ENCODE results near the gene ANKRD53.

The ANKRD53 gene

DNA sequence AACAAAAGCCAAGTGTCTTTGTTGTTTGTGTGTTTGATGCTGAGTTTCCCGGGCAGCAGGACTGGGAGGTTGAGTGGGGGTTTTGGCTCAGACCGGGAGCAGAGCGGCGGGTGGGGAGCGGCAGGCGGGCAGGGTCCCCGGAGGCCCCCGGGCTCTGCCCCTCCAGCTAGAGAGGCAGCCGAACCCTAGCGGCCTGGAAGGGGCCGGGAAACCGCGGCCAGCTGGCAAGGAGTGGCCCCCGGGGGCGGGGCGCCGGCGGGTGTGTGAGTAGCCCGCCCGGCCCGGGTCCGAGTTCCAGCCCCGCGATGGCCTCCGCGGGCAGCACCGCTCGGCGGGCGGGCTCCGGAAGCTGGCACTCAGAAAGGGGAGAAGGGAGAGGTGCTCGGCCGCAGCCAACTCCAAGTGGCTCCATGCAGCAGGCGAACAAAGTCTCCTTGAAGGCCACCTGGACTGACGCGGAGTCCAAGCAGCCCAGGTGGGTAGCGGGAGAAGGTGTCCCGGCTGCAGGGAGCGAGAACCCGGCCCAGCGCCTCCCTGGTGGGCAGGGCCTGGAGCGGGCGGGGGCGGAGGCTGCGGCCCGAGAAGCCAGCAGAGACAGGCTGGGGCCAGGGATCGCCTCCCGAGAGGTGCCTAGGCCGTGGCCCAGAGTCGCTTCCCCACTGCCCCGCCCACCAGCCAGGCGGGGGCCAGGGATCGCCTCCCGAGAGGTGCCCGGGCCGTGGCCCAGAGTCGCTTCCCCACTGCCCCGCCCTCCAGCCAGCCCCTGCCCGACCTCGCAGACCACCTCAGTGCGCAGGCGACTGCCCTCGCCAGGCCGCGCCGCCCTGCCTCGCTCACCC is at the start of gene ANKRD53:
Gene ANKRD53, plus strand, starts transcription at position 290 of the 839 bp plus-strand sequence. Its CDS starts 16 bp downstream, at position 306.
- no peak for DNase-seq

DNA sequence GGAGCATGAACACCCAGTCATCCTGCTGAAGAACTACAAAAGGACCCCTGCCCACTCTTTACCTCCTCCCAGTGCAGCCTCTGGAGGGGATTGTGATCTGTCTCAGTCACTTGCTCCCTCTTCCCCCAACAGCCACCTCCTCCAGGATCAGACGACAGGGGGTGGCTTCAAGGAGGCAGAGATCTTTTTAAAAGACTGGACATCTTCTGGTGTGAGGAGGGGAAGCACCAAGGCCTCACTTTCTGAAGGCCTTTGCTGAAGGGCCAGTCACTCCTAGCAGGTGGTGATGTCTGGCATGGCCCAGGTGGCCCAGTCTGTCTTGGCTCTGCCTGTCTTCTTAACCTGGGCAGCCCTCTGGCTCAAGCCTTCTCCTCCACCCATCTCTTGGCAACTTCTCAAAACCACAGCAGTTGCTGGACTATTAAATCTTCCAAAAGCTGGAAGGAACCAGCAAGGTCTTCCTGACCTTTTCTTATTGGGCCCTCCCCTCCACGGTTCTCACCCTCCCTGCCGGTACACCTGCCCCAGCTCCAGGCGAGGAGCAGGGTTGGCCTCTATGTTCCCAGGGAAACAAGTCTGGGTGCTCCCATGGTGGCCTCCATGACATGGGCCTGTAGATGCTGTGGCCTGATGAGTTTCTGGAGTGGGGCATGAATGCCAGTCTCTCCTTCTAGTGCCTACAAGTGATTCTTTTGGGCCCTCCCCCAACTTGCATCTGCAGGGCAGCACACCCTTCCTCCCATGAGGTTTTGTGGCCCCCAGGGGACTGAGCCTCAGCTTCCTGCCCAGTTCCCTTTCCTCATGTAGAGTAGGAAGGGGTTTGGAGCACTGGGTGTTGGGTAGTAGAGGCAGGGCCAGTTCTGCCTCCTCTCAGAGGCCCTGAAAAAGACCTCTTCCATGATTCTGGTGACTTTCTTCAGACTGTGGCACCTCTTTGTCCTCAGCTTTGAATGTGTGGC is 47.8 kb upstream of the ANKRD53 start:
- no peak for DNase-seq

DNA sequence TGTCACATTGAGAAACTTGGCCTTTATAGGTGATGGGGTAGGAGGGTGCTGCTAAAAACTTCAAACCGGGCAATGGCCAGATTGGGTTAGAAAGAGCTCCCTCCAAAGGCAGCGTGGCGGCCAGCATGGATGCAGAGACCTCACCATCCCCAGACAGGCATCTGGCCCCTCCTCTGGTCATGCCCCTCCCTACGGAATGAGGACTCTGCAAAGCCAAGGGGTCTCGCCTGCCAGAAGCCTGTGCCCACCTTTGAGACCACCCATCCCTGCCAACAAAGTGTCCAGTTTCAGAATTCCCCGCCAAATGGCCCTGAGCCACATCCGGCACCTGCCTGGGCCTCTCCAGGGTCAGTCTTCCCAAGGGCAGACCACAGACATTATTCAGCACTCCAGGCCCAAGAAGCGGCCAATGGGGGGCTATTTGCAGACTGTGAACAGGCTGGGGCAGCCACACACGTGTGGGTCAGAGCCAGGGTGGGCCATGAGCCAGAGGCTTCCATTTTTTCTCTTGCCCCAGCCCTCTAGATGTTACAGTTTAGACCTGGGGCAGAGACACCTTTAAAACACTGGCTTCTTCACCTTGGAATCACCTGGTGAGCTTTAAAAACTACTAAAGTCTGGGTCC is 46.9 kb upstream of the ANKRD53 start:
- no peak for DNase-seq

DNA sequence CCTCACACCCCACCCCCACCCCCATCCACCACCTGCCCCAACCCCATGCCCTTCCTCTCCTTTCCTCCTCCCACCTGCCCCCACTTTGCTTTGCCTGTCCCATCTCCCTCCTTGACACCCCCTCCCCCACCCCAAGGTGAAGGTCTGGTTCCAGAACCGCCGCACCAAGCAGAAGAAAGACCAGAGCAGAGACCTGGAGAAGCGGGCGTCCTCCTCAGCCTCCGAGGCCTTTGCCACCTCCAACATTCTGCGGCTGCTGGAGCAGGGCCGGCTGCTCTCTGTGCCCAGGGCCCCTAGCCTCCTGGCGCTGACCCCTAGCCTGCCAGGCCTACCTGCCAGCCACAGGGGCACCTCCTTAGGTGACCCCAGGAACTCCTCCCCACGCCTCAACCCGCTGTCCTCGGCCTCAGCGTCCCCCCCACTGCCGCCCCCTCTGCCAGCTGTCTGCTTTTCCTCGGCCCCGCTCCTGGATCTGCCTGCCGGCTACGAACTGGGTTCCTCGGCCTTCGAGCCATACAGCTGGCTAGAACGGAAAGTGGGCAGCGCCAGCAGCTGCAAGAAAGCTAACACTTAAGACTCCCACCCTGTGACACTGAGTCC is 45.7 kb upstream of the ANKRD53 start:
- no peak for DNase-seq

- no peak for DNase-seq
Measured at GRCh38 chr2:70934981-70935380, 43.4 kb upstream of the ANKRD53 start.

GRCh38 chr2:70935468-70936164 is 42.8 kb upstream of the ANKRD53 start, which contains the start of gene ATP6V1B1:
Gene ATP6V1B1 (plus strand): TSS chr2:70935900. CDS start chr2:70935955, 55 bp downstream.
- no peak for DNase-seq

DNA sequence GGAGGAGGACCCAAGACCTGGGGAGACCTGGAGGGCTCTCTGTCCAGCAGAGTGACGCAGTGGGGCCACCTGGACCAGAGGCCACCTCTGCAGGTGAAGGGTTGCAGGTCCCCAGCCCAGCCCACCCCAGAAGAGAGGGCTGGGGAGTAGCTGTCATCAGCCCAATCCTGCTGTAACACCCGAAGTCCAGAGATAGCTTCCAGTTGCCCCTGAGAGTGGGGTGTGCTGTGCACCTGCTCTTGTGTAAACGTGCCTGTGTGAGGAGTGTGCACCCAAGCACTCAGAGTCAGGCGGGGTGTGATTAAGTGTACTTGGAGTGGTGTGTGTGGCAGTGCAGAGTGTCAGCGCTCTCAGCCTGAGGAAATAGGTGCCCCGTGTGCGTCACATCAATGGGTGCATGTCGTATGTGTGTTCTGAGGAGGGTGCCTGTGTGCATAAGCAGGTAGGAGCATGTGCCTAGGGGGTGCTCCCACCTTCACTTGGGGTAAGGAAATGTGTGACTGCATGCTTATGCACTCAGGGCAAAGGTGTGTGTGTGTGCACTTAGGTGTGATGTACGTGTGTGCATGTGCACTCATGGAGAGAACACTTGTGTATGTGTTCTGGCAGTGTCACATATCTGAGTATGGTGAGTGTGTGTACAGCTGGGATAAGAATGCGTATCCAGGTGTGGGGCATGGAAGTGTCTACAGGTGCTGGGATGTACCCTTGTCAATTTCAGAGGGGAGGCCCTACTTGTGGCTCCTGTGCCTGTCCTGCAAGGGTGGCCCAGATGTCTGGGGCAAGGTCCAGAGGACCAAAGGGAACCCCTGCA is 42.1 kb upstream of the ANKRD53 start:
- DNase-seq = no peak

GRCh38 chr2:70936979-70937811 is 41.2 kb upstream of the ANKRD53 start:
- no peak for DNase-seq

GRCh38 chr2:70937866-70938585 is 40.4 kb upstream of the ANKRD53 start:
- no peak for DNase-seq

- DNase-seq = no peak
Measured at GRCh38 chr2:70938586-70938950, 39.9 kb upstream of the ANKRD53 start.

DNA sequence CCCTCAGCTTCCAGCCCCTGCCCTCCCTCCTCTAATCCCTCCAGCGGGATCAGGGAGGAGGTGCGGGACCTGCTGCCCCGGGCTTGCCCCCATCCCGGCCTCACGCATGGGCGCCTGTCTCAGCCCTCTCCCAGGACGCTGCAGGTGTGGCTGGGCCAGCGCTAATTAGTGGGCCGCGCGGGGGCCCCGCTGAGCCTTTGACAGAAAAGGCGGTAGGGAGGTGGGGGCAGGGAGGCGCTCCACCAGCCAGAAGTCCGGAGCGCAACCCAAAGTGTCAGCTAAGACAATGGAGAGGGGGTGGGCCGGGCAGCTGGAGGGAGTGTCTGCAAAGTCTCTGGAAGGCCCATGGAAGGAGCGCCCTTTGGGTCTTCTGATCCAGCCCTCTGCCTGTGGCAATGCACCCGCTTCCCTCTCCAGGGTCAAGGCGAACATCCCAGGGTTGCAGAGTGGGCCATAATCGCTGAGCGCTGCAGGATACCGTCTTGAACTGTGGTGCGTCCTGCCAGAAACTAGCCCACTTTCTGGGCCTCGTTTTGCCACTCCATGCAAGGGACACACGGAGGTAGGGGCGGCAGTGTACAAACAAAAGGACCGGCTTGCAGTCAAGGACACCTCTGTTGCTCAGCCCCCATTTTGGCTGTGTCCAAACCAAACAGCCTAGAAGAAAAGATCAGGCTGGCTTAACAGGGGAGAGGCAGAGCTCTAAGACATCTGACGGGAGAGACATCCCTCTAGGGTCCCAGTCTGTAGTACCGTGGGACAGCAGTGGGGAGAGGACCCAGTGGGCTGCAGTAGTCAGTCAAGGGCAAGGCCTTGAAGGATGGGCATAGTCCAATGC is 39.2 kb upstream of the ANKRD53 start:
- DNase-seq = no peak

DNA sequence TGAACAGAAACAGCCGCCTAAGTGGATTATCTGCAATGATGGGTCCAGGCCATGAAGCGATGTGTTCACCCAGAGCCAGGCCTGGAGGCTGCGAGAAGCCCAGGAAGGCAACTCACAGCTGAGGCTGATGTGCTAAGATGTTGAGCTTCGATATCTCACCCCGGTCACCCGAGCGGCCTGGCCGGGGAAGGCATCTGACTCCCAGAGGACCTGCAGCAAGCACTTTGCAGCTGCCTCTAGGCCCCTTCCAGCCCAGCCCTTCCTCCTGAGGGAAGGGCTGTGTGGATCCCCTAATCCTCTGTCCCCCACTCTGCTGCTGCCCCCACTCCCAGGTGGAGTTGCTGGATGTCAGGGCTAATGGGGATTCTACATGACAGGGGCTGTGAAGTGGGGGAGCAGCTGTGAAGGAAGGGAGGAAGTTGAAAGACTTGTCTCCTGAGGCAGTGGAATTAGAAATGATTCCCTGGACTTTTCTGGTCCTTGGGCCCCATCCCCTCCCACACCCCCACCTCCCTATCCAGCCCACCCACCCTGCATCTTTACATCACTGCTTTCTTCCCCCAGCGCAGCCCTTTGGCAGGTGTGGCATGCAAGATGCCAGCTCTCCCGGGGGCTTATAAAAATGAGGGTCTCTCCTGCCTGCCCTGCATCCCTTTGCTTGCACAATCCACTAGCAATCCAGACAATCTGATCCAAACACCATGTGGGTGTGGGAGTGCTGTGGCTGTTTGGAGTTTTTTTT is 38.4 kb upstream of the ANKRD53 start:
- DNase-seq = no peak

GRCh38 chr2:70941186-70941585 is 37.2 kb upstream of the ANKRD53 start:
- DNase-seq = no peak

GRCh38 chr2:70941701-70942100 is 36.7 kb upstream of the ANKRD53 start:
- DNase-seq = no peak

DNA sequence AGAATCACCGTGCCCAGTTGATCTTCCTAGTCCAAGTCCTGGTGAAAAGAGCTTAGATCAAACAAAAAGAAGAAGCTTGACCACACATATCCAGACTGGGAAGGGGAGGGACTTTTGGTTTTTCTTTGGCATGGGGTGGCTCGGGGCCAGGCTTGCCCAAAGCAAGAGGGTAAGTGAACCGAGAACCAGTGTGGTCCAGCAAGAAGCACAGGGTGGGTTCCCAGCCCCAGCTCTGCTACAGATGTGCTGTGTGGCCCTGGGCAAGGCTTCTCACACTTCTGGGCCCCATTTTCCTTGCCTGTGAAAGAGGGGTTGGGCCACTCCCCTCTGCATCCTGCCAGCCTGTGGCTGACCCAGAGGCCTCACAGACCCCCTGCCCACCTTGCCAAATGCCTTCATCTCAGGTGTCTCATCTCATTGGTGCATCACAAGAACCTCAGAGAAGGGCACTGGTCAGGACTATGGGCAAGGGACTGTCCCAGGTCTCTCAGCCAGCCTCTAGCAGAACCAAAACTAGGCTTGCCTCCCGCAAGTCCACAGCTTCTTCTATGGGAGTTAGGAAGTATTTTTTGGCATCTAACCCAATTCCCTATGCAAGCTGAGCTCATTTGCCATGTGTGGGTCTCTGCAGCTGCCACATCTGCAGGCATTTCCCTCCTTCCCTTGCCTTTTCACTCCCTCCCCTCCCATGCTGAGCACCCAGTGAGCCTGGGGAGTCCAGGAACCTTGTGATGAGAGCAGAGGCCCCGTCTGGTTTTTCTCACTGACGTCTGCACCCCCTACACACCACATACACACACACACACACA is 35.8 kb upstream of the ANKRD53 start:
- no peak for DNase-seq

DNA sequence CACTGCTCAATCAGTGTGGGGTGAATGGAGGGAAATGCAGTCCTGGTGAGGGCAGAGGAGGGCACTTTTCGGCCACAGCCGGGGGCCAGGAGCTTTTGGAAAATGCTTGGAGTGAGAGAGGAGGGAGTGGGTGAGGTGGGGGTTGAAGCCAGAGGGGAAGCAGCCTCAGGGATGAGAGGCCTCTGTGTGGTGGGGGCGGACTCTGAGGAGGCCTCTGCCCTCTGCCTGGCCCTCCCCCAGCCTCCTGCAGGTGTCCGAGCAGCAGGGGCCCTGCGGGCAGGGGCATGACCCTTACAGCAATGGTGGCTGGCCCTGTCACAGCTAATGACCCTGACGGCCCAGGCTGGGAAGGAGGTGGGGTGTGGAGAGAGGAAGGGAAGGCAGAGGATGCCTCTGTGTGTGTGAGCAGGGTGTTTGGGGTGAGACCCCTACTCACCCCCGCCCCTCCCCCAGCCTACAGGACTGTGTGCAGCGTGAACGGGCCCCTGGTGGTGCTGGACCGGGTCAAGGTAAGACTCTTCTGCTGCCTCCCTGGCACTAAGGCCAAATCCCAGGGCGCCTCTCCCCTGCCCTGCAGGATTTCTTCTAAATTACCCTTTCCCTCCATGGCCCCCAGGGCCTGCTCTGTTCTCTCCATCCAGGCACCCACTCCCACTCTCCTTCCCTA is 35.1 kb upstream of the ANKRD53 start:
- DNase-seq = no peak
